ENCODE data around the gene LRCH3.

Gene LRCH3

GRCh38 chr3:197798863-197799262, 7.8 kb downstream of the LRCH3 start:
- TF ChIP-seq CTCF (IDR thresholded peaks at IDR 0.05; ENCODE audit: borderline replicate concordance, extremely low read depth, low read length, poor library complexity, severe bottlenecking) (no peak), EZH2 (IDR thresholded peaks at IDR 0.05; ENCODE audit: borderline replicate concordance, low read depth, low read length, severe bottlenecking) (no peak)
- ATAC-seq (ENCODE audit: insufficient read depth, low read depth): no peak
- Histone ChIP-seq H3K79me2 (ENCODE audit: insufficient read depth, low read length) (peaks cover 91% of the 10 kb centered on the region), H2AFZ (ENCODE audit: low read depth, low read length) (no peak overlapping the region), H3K27me3 (ENCODE audit: insufficient read depth, low read length, poor library complexity) (no peaks in the 10 kb centered on the region), H3K9ac (ENCODE audit: low read depth, low read length) (no peak overlapping the region), H3K36me3 (ENCODE audit: insufficient read depth, low read length) (no peaks in the 10 kb centered on the region), H3K27ac (ENCODE audit: low read length) (no peak overlapping the region), H3K4me1 (ENCODE audit: insufficient read depth, low read length) (peaks cover 10% of the 10 kb centered on the region; the same call in 1 of the 2 replicates), H3K9me3 (ENCODE audit: insufficient read depth, low read length, severe bottlenecking) (no peaks in the 10 kb centered on the region), H4K20me1 (ENCODE audit: insufficient read depth, low read length) (peaks cover 20% of the 10 kb centered on the region; the same call in 1 of the 2 replicates), H3K4me3 (ENCODE audit: low read depth in 1 of 2, low read length in 2 of 2) (no peak overlapping the region), H3K4me2 (ENCODE audit: insufficient read depth, low read length) (no peak overlapping the region)
- no peak for DNase-seq

- H2AFZ ChIP-seq (ENCODE audit: low read depth, low read length): no peak overlapping the region
- no peaks in the 10 kb centered on the region for H3K36me3 ChIP-seq (ENCODE audit: insufficient read depth, low read length)
- TF ChIP-seq CTCF (IDR thresholded peaks at IDR 0.05; ENCODE audit: borderline replicate concordance, extremely low read depth, low read length, poor library complexity, severe bottlenecking) (no peak), EZH2 (IDR thresholded peaks at IDR 0.05; ENCODE audit: borderline replicate concordance, low read depth, low read length, severe bottlenecking) (no peak)
- H3K27ac ChIP-seq (ENCODE audit: low read length): no peak overlapping the region
- peaks cover 89% of the 10 kb centered on the region for H3K79me2 ChIP-seq (ENCODE audit: insufficient read depth, low read length)
- peaks cover 5% of the 10 kb centered on the region; the same call in 1 of the 2 replicates for H3K4me1 ChIP-seq (ENCODE audit: insufficient read depth, low read length)
- no peak overlapping the region for H3K4me2 ChIP-seq (ENCODE audit: insufficient read depth, low read length)
- H3K9me3 ChIP-seq (ENCODE audit: insufficient read depth, low read length, severe bottlenecking): no peaks in the 10 kb centered on the region
- H3K9ac ChIP-seq (ENCODE audit: low read depth, low read length): no peak overlapping the region
- ATAC-seq (ENCODE audit: insufficient read depth, low read depth): no peak
- H3K4me3 ChIP-seq (ENCODE audit: low read depth in 1 of 2, low read length in 2 of 2): no peak overlapping the region
- H4K20me1 ChIP-seq (ENCODE audit: insufficient read depth, low read length): peaks cover 15% of the 10 kb centered on the region; the same call in 1 of the 2 replicates
- H3K27me3 ChIP-seq (ENCODE audit: insufficient read depth, low read length, poor library complexity): no peaks in the 10 kb centered on the region
- no peak for DNase-seq
Measured at GRCh38 chr3:197800379-197800778, 9.3 kb downstream of the LRCH3 start.

- peak; percentile 23 for DNase-seq
- Histone ChIP-seq H3K4me1 (ENCODE audit: insufficient read depth, low read length) (peaks cover 5% of the 10 kb centered on the region; the same call in 1 of the 2 replicates), H3K79me2 (ENCODE audit: insufficient read depth, low read length) (peaks cover 77% of the 10 kb centered on the region), H3K36me3 (ENCODE audit: insufficient read depth, low read length) (no peaks in the 10 kb centered on the region), H3K4me3 (ENCODE audit: low read depth in 1 of 2, low read length in 2 of 2) (no peak overlapping the region), H3K9ac (ENCODE audit: low read depth, low read length) (no peak overlapping the region), H2AFZ (ENCODE audit: low read depth, low read length) (no peak overlapping the region), H3K9me3 (ENCODE audit: insufficient read depth, low read length, severe bottlenecking) (no peaks in the 10 kb centered on the region), H3K27ac (ENCODE audit: low read length) (no peak overlapping the region), H3K27me3 (ENCODE audit: insufficient read depth, low read length, poor library complexity) (no peaks in the 10 kb centered on the region), H3K4me2 (ENCODE audit: insufficient read depth, low read length) (no peak overlapping the region), H4K20me1 (ENCODE audit: insufficient read depth, low read length) (peaks cover 15% of the 10 kb centered on the region; the same call in 1 of the 2 replicates)
- TF ChIP-seq EZH2 (IDR thresholded peaks at IDR 0.05; ENCODE audit: borderline replicate concordance, low read depth, low read length, severe bottlenecking) (no peak), CTCF (IDR thresholded peaks at IDR 0.05; ENCODE audit: borderline replicate concordance, extremely low read depth, low read length, poor library complexity, severe bottlenecking) (peak; percentile 60)
- peak; percentile 63 for ATAC-seq (ENCODE audit: insufficient read depth, low read depth)
Measured at GRCh38 chr3:197801891-197802778, 11.1 kb downstream of the LRCH3 start.
